ENCODE measurements around the gene AIMP1. TPM values are rescaled to one million over a fixed set of nuclear protein-coding genes. Genes with fewer than 3 reads are reported as not detected.

Gene AIMP1
- total RNA-seq, 1 donor from 2014 or later: 14.9 TPM

DNA sequence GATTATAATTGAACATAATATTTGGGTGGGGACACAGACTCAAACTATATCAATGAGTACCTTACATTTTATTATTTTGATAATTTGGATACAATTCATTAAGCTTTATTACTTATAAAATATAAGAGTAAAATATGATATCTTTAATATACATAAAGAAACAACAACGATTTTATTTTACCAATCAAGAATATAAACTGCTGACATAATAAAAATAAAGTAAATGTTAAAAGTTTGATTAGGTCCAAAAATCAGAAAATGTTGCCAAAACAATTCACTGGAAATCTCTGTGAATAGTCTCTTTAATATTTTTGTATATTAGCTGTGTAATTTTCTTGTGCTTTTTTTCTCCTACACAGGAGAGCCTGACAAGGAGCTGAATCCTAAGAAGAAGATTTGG, 30.8 kb downstream of the AIMP1 start:
- H3K9me3 ChIP-seq: no peaks in the 10 kb centered on the region
- peaks cover 0 to 2% of the 10 kb centered on the region in 2 donors for H3K4me1 ChIP-seq
- H3K36me3 ChIP-seq: peaks cover 4 to 14% of the 10 kb centered on the region in 2 donors
- no peak for DNase-seq (ENCODE audit: low spot score in 2 of 2)
- TF ChIP-seq, protein P1, sequence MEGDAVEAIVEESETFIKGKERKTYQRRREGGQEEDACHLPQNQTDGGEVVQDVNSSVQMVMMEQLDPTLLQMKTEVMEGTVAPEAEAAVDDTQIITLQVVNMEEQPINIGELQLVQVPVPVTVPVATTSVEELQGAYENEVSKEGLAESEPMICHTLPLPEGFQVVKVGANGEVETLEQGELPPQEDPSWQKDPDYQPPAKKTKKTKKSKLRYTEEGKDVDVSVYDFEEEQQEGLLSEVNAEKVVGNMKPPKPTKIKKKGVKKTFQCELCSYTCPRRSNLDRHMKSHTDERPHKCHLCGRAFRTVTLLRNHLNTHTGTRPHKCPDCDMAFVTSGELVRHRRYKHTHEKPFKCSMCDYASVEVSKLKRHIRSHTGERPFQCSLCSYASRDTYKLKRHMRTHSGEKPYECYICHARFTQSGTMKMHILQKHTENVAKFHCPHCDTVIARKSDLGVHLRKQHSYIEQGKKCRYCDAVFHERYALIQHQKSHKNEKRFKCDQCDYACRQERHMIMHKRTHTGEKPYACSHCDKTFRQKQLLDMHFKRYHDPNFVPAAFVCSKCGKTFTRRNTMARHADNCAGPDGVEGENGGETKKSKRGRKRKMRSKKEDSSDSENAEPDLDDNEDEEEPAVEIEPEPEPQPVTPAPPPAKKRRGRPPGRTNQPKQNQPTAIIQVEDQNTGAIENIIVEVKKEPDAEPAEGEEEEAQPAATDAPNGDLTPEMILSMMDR (IDR thresholded peaks at IDR 0.05): no peak
- intact Hi-C loops (cut with DNase I): no loop called here
- no peak overlapping the region for H3K4me3 ChIP-seq
- no peak overlapping the region for H3K27ac ChIP-seq
- H3K27me3 ChIP-seq: no peaks in the 10 kb centered on the region

DNA sequence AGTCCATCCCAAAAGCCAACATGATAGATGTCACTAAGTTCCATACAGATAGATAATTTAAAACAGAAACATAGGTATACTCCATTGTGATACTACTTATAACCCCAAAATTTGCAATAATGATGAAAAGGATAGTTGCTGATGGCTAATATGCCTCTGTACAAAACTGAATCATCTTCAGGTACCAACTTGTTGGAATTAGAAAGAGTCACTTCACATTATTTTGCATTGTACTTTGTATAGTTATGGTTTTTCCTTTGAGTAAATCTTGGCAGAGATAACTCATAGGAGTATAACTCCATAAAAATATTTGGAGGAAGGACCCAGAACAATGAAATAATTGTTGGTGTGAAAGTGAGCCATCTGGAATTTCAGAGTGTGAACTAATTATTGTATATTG, 34.7 kb downstream of the AIMP1 start:
- Histone ChIP-seq H3K4me1 (peaks cover 0 to 3% of the 10 kb centered on the region in 2 donors), H3K27ac (no peak overlapping the region), H3K9me3 (no peaks in the 10 kb centered on the region), H3K27me3 (no peaks in the 10 kb centered on the region), H3K36me3 (peaks cover 4 to 14% of the 10 kb centered on the region in 2 donors), H3K4me3 (no peak overlapping the region)
- TF ChIP-seq, protein P1 (IDR thresholded peaks at IDR 0.05): no peak
- intact Hi-C loops (cut with DNase I): no loop called here
- no peak for DNase-seq (ENCODE audit: low spot score in 2 of 2)

DNA sequence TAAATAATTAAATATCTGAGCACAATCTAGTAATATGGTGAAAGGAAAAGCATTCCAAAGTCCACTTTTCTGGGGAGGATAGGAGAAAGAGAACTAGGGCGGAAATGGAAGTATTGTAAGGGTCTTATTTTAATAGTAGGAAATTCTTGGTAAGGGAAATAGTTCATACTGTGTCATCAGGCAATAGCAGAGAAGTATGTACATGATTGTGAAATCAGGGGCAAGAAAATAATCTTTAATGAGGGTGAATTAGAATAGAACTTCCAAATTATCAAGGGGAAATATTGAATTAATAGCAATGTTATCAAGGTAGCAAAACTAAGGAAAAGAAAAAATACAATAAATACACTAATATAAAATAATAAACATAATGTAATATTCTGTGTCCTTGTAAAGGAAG, 37.4 kb downstream of the AIMP1 start:
- TF ChIP-seq, protein P1 (IDR thresholded peaks at IDR 0.05): no peak
- Histone ChIP-seq H3K27me3 (no peaks in the 10 kb centered on the region), H3K27ac (no peak overlapping the region), H3K36me3 (peaks cover under 1% of the 10 kb centered on the region in 2 donors), H3K9me3 (no peaks in the 10 kb centered on the region), H3K4me1 (peaks cover 0 to 3% of the 10 kb centered on the region in 2 donors), H3K4me3 (no peak overlapping the region)
- intact Hi-C loops (cut with DNase I): no loop called here
- no peak for DNase-seq (ENCODE audit: low spot score in 2 of 2)

DNA sequence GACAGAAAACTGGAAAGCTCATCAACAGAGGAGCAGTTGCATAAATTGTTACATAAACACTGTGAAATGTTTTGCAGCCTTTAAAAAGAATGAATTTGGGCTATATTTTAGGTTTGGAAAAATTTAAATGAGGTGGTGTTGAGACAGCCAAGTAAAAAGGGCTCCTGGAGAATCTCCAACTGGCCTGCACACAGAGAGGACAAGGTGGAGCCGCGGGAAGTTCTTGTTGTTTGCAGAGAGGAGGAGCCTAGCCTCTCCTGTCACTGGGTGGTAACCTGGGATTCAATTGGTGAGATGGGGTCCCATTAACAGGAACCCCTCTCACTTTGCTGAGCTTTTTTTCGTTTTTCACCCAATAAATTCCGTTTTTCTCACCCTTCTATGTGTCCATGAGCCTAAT, 38.8 kb downstream of the AIMP1 start:
- peak in 1 of 2 donors; percentile 74 for DNase-seq (ENCODE audit: low spot score in 2 of 2)
- intact Hi-C loops (cut with DNase I): no loop called here
- Histone ChIP-seq H3K9me3 (no peaks in the 10 kb centered on the region), H3K27me3 (no peaks in the 10 kb centered on the region), H3K27ac (peak overlapping the region; percentile 62 to 67), H3K36me3 (no peaks in the 10 kb centered on the region), H3K4me1 (peaks cover 0 to 3% of the 10 kb centered on the region in 2 donors), H3K4me3 (peak overlapping the region; percentile 28 to 49)
- TF ChIP-seq, protein P1 (IDR thresholded peaks at IDR 0.05): no peak

DNA sequence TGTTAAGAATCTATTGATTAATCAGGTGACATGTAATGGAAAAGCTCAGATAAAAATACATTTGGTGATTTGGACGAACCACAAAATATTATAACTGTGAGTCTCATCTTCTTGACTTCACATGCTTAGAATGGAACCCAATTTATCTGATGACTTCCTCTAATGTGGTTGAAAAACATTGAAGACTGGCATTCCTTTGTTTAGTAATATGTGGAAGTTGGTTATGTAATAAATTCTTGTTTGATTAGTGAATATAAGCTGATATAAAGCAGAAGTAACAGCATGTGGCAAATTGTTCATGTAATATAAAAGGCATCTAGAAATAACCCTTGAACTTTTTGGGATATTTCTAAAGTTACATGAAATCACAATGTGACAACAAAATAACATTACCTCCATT, 42.5 kb downstream of the AIMP1 start:
- H3K36me3 ChIP-seq: no peaks in the 10 kb centered on the region
- intact Hi-C loops (cut with DNase I): no loop called here
- H3K27me3 ChIP-seq: no peaks in the 10 kb centered on the region
- H3K4me1 ChIP-seq: peaks cover 0 to 3% of the 10 kb centered on the region in 2 donors
- no peak for DNase-seq (ENCODE audit: low spot score in 2 of 2)
- no peaks in the 10 kb centered on the region for H3K9me3 ChIP-seq
- no peak overlapping the region for H3K4me3 ChIP-seq
- TF ChIP-seq, protein P1 (IDR thresholded peaks at IDR 0.05): no peak
- H3K27ac ChIP-seq: no peak overlapping the region

Data from ascending aorta (tissue), 2 donors.